GM10248 (cell line): ENCODE results near the gene LENEP.
A peak's percentile ranks its signal among the peaks of the same experiment; 100 is the strongest.

Experiments
- CTCF ChIA-PET: fragments of 300-600 bp; sonication (Branson Sonifier 250); formaldehyde crosslinking; extraction: SDS; loops from one replicate; lab custom pipeline; 2021; ENCODE audit warnings: antibody characterized with exemption; lab: Yijun Ruan, JAX
- POLR2A ChIA-PET: fragments of 350-650 bp; sonication (Branson Sonifier 250); formaldehyde crosslinking; extraction: SDS; loops from one replicate; lab custom pipeline; 2020; ENCODE audit warnings: antibody characterized with exemption; lab: Yijun Ruan, JAX
- DNase-seq: peaks from one replicate; pipeline ENCODE4 v3.0.0; 2012; ENCODE audit errors: extremely low spot score
- TF ChIP-seq, protein P1 (sequence below): IDR thresholded peaks from 2 replicates; pipeline ENCODE4 v1.5.1; 2012; ENCODE audit warnings: mild to moderate bottlenecking, low read depth; ENCODE audit errors: extremely low read depth, missing control alignments, control extremely low read depth

LENEP gene

DNA sequence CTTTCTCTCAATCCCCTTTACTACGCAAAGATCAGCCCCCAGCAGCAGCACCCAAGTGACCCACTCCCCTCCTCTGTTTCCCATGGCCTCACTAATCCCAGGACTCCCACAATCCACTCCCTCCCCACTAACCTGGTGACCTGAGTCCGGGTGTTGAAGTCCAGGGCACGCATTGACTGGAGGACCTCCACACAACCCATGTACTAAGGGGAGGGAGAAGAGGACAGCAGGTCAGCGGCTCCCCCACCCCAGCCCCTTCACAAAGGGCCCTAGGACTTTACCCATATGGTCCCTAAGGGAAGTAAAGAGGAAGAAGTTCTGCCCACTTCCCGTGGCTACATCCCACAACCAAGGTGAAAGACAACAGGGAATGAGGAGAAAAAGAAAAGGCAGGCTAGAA, 24.1 kb upstream of the LENEP start:
- no peak for DNase-seq
- ChIA-PET POLR2A (no interaction called here), CTCF (interaction anchor here (0.9 to 5.3 kb wide), 8 partner anchors 8 to 122 kb away, joined by 3 to 51 read pairs (median 6); partner anchors contain the start of genes FLAD1, PBXIP1 and PYGO2)
- TF ChIP-seq, protein P1, sequence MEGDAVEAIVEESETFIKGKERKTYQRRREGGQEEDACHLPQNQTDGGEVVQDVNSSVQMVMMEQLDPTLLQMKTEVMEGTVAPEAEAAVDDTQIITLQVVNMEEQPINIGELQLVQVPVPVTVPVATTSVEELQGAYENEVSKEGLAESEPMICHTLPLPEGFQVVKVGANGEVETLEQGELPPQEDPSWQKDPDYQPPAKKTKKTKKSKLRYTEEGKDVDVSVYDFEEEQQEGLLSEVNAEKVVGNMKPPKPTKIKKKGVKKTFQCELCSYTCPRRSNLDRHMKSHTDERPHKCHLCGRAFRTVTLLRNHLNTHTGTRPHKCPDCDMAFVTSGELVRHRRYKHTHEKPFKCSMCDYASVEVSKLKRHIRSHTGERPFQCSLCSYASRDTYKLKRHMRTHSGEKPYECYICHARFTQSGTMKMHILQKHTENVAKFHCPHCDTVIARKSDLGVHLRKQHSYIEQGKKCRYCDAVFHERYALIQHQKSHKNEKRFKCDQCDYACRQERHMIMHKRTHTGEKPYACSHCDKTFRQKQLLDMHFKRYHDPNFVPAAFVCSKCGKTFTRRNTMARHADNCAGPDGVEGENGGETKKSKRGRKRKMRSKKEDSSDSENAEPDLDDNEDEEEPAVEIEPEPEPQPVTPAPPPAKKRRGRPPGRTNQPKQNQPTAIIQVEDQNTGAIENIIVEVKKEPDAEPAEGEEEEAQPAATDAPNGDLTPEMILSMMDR, result no peak

DNA sequence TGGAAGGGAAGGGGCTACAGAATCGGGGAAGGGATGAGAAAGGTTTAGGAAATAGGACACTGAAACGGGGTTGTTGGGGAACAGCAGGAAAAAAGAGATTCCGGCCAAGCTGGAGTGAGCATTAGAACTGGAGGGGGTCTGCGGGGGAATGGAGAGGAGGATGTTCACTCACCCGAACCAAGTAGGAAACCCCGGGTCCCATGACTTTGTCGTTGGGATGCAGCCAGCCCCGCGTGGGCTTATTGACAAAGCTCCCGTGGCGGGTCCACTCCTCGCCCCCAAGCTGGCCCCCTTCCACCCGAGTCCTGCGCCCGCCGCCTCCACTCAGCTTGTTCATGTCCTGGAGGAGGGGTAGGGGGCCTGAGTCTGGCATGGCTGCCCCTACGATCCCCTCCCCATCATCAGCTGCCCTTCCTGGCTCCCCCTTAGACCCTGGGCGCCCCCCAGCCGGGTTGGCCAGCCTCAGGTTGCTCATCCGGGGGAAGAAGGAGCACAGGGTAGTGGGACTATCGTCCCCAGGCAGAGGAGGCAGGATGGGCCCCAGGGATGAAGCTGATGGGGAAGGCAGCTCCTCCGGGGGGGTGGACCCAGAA, 23.4 kb upstream of the LENEP start:
- TF ChIP-seq, protein P1, result no peak
- POLR2A ChIA-PET, result interaction anchor here (1.3 to 2.3 kb wide), 3 partner anchors 9 to 30 kb away, joined by 4 to 6 read pairs (median 4); partner anchors contain the start of gene PYGO2
- DNase-seq, result no peak
- CTCF ChIA-PET, result interaction anchor here (1.0 to 5.3 kb wide), 13 partner anchors 8 to 207 kb away, joined by 3 to 51 read pairs (median 5); partner anchors contain the start of genes FLAD1, PBXIP1 and PYGO2

DNA sequence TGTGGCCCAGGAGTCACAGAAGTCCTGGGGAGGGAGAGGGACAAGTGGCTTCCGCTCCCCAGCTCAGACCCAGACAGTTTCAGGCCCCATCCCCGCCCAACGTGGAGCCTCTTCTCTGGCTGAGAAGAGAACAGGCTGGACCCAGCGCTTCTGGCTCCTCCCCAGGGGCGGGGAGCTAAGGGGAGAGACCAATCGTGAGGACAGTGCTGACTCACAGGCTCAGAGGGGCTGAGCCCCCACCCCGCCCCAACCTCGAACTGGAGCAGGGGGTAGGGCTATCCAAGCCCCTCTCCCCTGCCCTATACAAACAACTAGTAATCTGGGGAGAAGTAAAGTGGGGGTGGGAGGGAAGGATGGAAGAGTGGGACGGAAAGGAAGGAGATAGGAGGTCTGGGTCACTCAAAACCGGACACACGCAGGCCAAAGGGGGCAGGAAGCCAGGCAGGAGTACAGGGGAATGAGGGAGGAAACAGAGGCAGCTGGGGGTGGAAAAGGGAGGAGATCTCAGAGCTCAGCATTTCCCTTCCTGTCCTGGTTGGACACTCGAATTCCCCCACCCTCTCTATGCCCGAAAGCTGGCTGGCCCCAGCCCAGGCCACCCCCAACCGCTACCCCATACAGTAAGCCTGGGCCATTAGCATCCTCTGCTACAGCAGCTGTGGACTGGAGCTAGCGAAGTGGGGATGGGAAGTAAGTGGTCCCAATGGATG, 22.6 kb upstream of the LENEP start, which contains the start of gene SHC1:
TSS of gene SHC1 (minus strand) at position 117 of the 710 bp plus-strand sequence. CDS start 221 bp downstream, outside the sequence.
- ChIA-PET POLR2A (interaction anchor here (0.6 to 2.3 kb wide), 4 partner anchors 9 to 164 kb away, joined by 3 to 6 read pairs (median 4); partner anchors contain the start of gene PYGO2), CTCF (interaction anchor here (0.6 to 5.3 kb wide), 15 partner anchors 9 to 411 kb away, joined by 3 to 51 read pairs (median 4); partner anchors contain the start of genes ADAM15, PBXIP1 and PYGO2)
- TF ChIP-seq, protein P1, result no peak
- DNase-seq, result peak; percentile 84

DNA sequence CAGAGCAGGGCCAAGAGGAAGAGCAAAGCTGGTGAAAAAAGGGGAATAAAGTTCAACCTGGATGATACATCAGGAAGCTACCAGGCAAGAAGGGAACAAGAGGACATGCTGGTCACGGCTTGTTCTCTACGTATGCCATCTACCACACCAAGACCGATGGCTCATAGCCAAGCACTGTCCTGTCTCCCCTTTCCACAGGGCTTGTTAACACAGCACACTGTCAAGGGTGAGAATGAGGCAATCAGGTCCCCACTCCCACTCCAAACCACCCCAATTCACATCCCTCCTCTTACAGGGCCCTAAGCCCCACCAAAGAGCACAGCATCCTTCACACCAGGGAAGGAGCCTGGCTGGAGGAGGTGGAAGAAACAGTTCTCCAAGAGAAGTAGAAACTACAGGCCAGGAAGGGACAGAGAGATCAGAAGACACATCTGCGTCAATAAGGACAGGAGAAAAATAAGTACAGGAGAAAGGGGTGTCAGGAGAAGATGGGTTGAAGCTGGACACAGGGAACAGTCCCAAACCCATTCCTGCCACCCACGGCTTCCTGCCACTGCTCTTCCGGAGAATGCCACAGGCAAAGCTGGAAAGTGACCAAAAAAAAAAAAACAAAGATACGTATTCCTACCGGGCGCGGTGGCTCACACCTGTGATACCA, 21.9 kb upstream of the LENEP start:
- DNase-seq, result no peak
- ChIA-PET POLR2A (interaction anchor here (1.3 to 2.3 kb wide), 3 partner anchors 10 to 28 kb away, joined by 4 to 6 read pairs (median 4); partner anchors contain the start of gene PYGO2), CTCF (interaction anchor here (1.1 to 5.3 kb wide), 8 partner anchors 10 to 412 kb away, joined by 3 to 51 read pairs (median 6); partner anchors contain the start of genes ADAM15, PBXIP1 and PYGO2)
- TF ChIP-seq, protein P1, result no peak

DNA sequence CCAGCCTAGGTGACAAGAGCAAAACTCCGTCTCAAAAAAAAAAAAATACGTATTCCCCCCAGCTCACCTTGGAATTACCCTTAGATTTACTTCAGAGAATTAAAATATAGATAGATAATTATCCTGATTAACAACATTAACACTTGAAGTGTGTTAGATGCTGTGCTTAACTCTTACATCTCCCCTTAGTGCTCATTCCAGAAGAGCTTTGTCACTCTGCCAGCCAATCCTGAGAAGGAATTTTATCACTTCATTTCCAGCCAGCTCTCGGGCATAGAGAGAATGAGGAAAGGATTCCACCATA, 21.2 kb upstream of the LENEP start:
- TF ChIP-seq, protein P1, result no peak
- ChIA-PET POLR2A (interaction anchor here (0.9 to 2.3 kb wide), 2 partner anchors 11 to 20 kb away, joined by 3 to 6 read pairs; partner anchors contain the start of gene PYGO2), CTCF (interaction anchor here (1.9 to 5.3 kb wide), 4 partner anchors 11 to 79 kb away, joined by 4 to 51 read pairs (median 8); partner anchors contain the start of genes ADAM15 and PYGO2)
- no peak for DNase-seq
